HCT116 (cell line): ENCODE measurements around the gene CIAO2B. TPM values are rescaled to one million over a fixed set of nuclear protein-coding genes. Genes with fewer than 3 reads are reported as not detected.

Source experiments
- ATAC-seq: fragments of 200-7000 bp; cut with Tn5 transposase; 2 replicates; pipeline ENCODE4 v1.9.1; 2020; ENCODE audit warnings: mild to moderate bottlenecking, moderate library complexity
- BruUV-seq: library from RNA; stranded (reverse); fragments of 400-500 nt; replicated peaks from 2 replicates; lab custom pipeline; 2021; lab: Mats Ljungman, UMichigan
- CTCF ChIA-PET: fragments of 300-600 bp; sonication (Branson Sonifier 250); formaldehyde crosslinking; loops from one replicate; lab custom pipeline; 2021; ENCODE audit warnings: antibody characterized with exemption; lab: Charles Lee
- POLR2A ChIA-PET: fragments of 300-600, 350-600 bp; sonication (Branson Sonifier 250); formaldehyde crosslinking; loops from one replicate; lab custom pipeline; 2021; ENCODE audit warnings: antibody characterized with exemption; lab: Charles Lee
- RAD21 ChIA-PET, 2 experiments: fragments of 300-600 bp; sonication (Branson Sonifier 250); formaldehyde crosslinking; loops; one replicate each; lab custom pipeline; 2023; ENCODE audit warnings: low total read pairs in 2 of 2; ENCODE audit not compliant: uncharacterized antibody in 2 of 2, unreplicated experiment in 2 of 2, low non-redundant PET in 1 of 2; lab: Charles Lee
- DNase-seq: peaks from one replicate; pipeline ENCODE4 v3.0.0-alpha.2; 2010; ENCODE audit warnings: low read depth, low spot score
- H2AFZ ChIP-seq: fragments of 200-600 bp; shearing (Covaris generic), sonication (generic); 2 replicates; pipeline ENCODE4 v1.6.1; 2017; ENCODE audit warnings: low read depth, mixed run types, mixed read lengths, antibody characterized with exemption, low read length; ENCODE audit not compliant: poor library complexity, severe bottlenecking
- H3K27ac ChIP-seq: 2 replicates; pipeline ENCODE4 v1.5.1; 2012; ENCODE audit warnings: low read depth, low read length
- H3K27me3 ChIP-seq: fragments of 200-600 bp; sonication (generic); 2 replicates; pipeline ENCODE4 v1.6.1; 2016; ENCODE audit warnings: mixed run types, low read length, mixed read lengths; ENCODE audit not compliant: insufficient read depth
- H3K36me3 ChIP-seq, 2 experiments: fragments of 200-500 bp in 1 of 2; fragments of 200-600 bp in 1 of 2; sonication (Bioruptor generic) in 1 of 2; sonication (generic) in 1 of 2; 2 replicates each; pipeline versions ENCODE4 v1.5.1 to v1.6.1; 2014 to 2016; ENCODE audit warnings: low read length in 2 of 2, inconsistent platforms in 1 of 2, mixed read lengths in 1 of 2, mixed run types in 1 of 2; ENCODE audit not compliant: insufficient read depth in 2 of 2, control insufficient read depth in 1 of 2
- H3K4me1 ChIP-seq, 2 experiments: fragments of 200-600 bp in 1 of 2; sonication (generic) in 1 of 2; 2 replicates each; pipeline versions ENCODE4 v1.5.1 to v1.6.1; 2012 to 2017; ENCODE audit warnings: low read length in 2 of 2, inconsistent platforms in 1 of 2, mild to moderate bottlenecking in 1 of 2, mixed read lengths in 1 of 2, mixed run types in 1 of 2, moderate library complexity in 1 of 2; ENCODE audit not compliant: insufficient read depth in 2 of 2, control insufficient read depth in 1 of 2
- H3K4me2 ChIP-seq: fragments of 200-600 bp; sonication (generic); 2 replicates; pipeline ENCODE4 v1.6.1; 2017; ENCODE audit warnings: mixed run types, low read length, mixed read lengths
- H3K4me3 ChIP-seq, 2 experiments: fragments of 200-600 bp in 1 of 2; sonication (generic) in 1 of 2; replicated peaks in 1 of 2; 2 replicates each; pipeline ENCODE4 v1.5.1; 2011 to 2016; ENCODE audit warnings: low read length in 2 of 2, control low read depth in 1 of 2, low read depth in 1 of 2, mild to moderate bottlenecking in 1 of 2, mixed read lengths in 1 of 2, mixed run types in 1 of 2
- H3K79me2 ChIP-seq: fragments of 200-600 bp; sonication (generic); 2 replicates; pipeline ENCODE4 v1.6.1; 2017; ENCODE audit warnings: mild to moderate bottlenecking, mixed run types, low read length, moderate library complexity, mixed read lengths; ENCODE audit not compliant: insufficient read depth
- H3K9ac ChIP-seq: fragments of 200-600 bp; sonication (generic); 2 replicates; pipeline ENCODE4 v1.6.1; 2016; ENCODE audit warnings: low read length, mixed read lengths
- H3K9me2 ChIP-seq: fragments of 200-600 bp; sonication (generic), shearing (Covaris generic); 2 replicates; pipeline ENCODE4 v1.6.1; 2017; ENCODE audit warnings: mixed run types, mild to moderate bottlenecking, moderate library complexity; ENCODE audit not compliant: insufficient read depth
- H3K9me3 ChIP-seq, 2 experiments: fragments of 200-500 bp in 1 of 2; fragments of 200-600 bp in 1 of 2; sonication (Bioruptor generic) in 1 of 2; sonication (generic) in 1 of 2; 2 replicates each; pipeline ENCODE4 v1.6.1; 2014 to 2017; ENCODE audit warnings: low read length in 2 of 2, mixed read lengths in 2 of 2, inconsistent platforms in 1 of 2, low read depth in 1 of 2, mild to moderate bottlenecking in 1 of 2, mixed run types in 1 of 2, moderate library complexity in 1 of 2; ENCODE audit not compliant: control insufficient read depth in 1 of 2, insufficient read depth in 1 of 2
- H4K20me1 ChIP-seq: fragments of 200-600 bp; sonication (generic), shearing (Covaris generic); 2 replicates; pipeline ENCODE4 v1.6.1; 2017; ENCODE audit warnings: mixed run types, mild to moderate bottlenecking, moderate library complexity; ENCODE audit not compliant: insufficient read depth
- CBX3 ChIP-seq: IDR thresholded peaks from 2 replicates; pipeline ENCODE4 v1.6.1; 2012; ENCODE audit warnings: low read depth
- ELF1 ChIP-seq: IDR thresholded peaks from 2 replicates; pipeline ENCODE4 v1.6.1; 2012; ENCODE audit warnings: low read depth, borderline replicate concordance
- EZH2phosphoT487 ChIP-seq: fragments of 200-600 bp; IDR thresholded peaks from 2 replicates; pipeline ENCODE4 v1.6.1; 2018; ENCODE audit warnings: antibody characterized with exemption, borderline replicate concordance
- POLR2AphosphoS5 ChIP-seq: IDR thresholded peaks from 2 replicates; pipeline ENCODE4 v1.6.1; 2011; ENCODE audit warnings: mild to moderate bottlenecking, low read depth, low read length, moderate library complexity
- SIN3A ChIP-seq: IDR thresholded peaks from 2 replicates; pipeline ENCODE4 v1.6.1; 2012; ENCODE audit warnings: low read depth
- SP1 ChIP-seq: IDR thresholded peaks from 2 replicates; pipeline ENCODE4 v1.6.1; 2012; ENCODE audit warnings: low read depth
- YY1 ChIP-seq: IDR thresholded peaks from 2 replicates; pipeline ENCODE4 v1.6.1; 2011; ENCODE audit warnings: low read length, low read depth, moderate library complexity, mild to moderate bottlenecking; ENCODE audit not compliant: insufficient replicate concordance; ENCODE audit errors: extremely low read depth
- intact Hi-C: fragments of 100-400 bp; cut with micrococcal nuclease; formaldehyde crosslinking; loops from 2 replicates; pipeline ENCODE4 v1.10.0; 2022
- total RNA-seq: library from RNA; stranded (reverse); gene quantifications from one replicate; pipeline ENCODE4 v1.2.1, GENCODE V29; 2021; ENCODE audit not compliant: unreplicated experiment

Gene CIAO2B
- total RNA-seq, 1 experiment from 2014 or later = 113 TPM

DNA sequence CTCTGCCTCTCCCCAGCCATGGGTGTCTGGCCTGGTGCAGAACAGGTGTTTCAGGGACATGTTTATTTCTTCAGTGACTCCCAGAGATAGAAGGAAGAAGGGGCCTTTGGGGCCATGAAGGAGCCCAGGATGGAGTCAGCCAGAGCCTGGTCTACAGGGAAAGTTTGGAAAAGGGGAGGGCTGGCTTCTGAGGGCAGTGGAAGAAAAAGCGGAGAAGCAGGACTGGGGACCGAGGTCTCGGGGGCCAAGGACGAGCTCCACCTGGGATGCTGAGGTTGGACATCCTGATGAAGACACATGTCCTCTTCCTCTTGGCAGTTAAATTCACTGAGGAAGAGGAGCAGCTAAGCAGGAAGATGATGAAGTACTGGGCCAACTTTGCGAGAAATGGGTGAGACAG lies 8.8 kb upstream of the CIAO2B start:
- Histone ChIP-seq H3K4me2 (no peak overlapping the region), H3K27me3 (no peaks in the 10 kb centered on the region), H3K9me3 (no peaks in the 10 kb centered on the region)

DNA sequence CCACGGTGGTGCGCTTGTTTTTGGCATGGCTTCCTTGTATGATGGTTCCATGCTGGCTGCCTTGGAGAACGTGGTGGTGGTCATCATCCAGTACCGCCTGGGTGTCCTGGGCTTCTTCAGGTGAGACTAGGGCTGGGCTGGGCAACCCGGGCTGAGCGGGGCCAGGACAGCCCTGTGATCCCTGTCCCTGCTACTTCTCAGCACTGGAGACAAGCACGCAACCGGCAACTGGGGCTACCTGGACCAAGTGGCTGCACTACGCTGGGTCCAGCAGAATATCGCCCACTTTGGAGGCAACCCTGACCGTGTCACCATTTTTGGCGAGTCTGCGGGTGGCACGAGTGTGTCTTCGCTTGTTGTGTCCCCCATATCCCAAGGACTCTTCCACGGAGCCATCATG lies 6.0 kb upstream of the CIAO2B start:
- no peak overlapping the region for H3K4me2 ChIP-seq
- no peaks in the 10 kb centered on the region for H3K9me2 ChIP-seq
- no peaks in the 10 kb centered on the region for H4K20me1 ChIP-seq
- peaks cover 29% of the 10 kb centered on the region for H3K79me2 ChIP-seq
- CTCF ChIA-PET = no interaction called here
- BruUV-seq = no TSS peak
- no peak overlapping the region for H3K27ac ChIP-seq
- no peak overlapping the region for H3K9ac ChIP-seq
- H3K4me3 ChIP-seq = no peak overlapping the region
- RAD21 ChIA-PET = no interaction called here
- peaks cover 0 to 11% of the 10 kb centered on the region in 2 experiments; a peak in 2 of 4 replicates for H3K4me1 ChIP-seq
- peaks cover 29 to 33% of the 10 kb centered on the region in 2 experiments; a peak in 3 of 4 replicates for H3K36me3 ChIP-seq
- no peaks in the 10 kb centered on the region for H3K27me3 ChIP-seq
- H3K9me3 ChIP-seq = no peaks in the 10 kb centered on the region
- H2AFZ ChIP-seq = no peak overlapping the region
- POLR2A ChIA-PET = no interaction called here
- intact Hi-C loops = no loop called here
- DNase-seq (no peak), ATAC-seq (no peak)
- TF ChIP-seq SIN3A (no peak), ELF1 (no peak)

More for the DNA sequence above, 8.8 kb upstream of the CIAO2B start:
- no peaks in the 10 kb centered on the region for H3K9me2 ChIP-seq
- H3K36me3 ChIP-seq = peaks cover 24 to 28% of the 10 kb centered on the region in 2 experiments; a peak in 3 of 4 replicates
- peaks cover 4% of the 10 kb centered on the region; the same call in 1 of the 2 replicates for H3K79me2 ChIP-seq
- intact Hi-C loops = no loop called here
- ChIA-PET RAD21 (no interaction called here), CTCF (interaction anchor here (0.6 to 1.2 kb wide), 3 partner anchors 235 to 256 kb away, joined by 3 to 5 read pairs (median 3); partner anchors contain the start of gene ELMO3), POLR2A (no interaction called here)
- H3K4me1 ChIP-seq = peaks cover 0 to 6% of the 10 kb centered on the region in 2 experiments; a peak in 2 of 4 replicates
- no peak overlapping the region for H3K4me3 ChIP-seq
- no peak overlapping the region for H3K27ac ChIP-seq
- BruUV-seq = no TSS peak
- no peak overlapping the region for H2AFZ ChIP-seq
- H4K20me1 ChIP-seq = no peaks in the 10 kb centered on the region
- no peak overlapping the region for H3K9ac ChIP-seq
- ATAC-seq (no peak), DNase-seq (no peak)
- TF ChIP-seq SP1 (no peak), CBX3 (no peak), YY1 (no peak), POLR2AphosphoS5 (no peak), EZH2phosphoT487 (no peak)
